AG09309 (cell line): ENCODE measurements around the gene MCF2L2.

ENCODE experiments used
- DNase-seq: peaks from one replicate; pipeline ENCODE4 v3.0.0-alpha.2; 2010; ENCODE audit warnings: low read depth
- H3K4me3 ChIP-seq: 2 replicates; pipeline ENCODE4 v1.5.1; 2011; ENCODE audit warnings: mild to moderate bottlenecking, low read depth, low read length, moderate library complexity; ENCODE audit not compliant: control insufficient read depth
- CTCF ChIP-seq: IDR thresholded peaks from 2 replicates; pipeline ENCODE4 v1.5.1; 2011; ENCODE audit warnings: mild to moderate bottlenecking, low read depth, low read length, inconsistent platforms; ENCODE audit not compliant: insufficient read depth, control insufficient read depth; ENCODE audit errors: missing control alignments

Gene MCF2L2

GRCh38 chr3:183318877-183319276 lies 109.5 kb downstream of the MCF2L2 start:
- H3K4me3 ChIP-seq: no peak overlapping the region
- no peak for DNase-seq
- no peak for TF ChIP-seq CTCF

- no peak overlapping the region for H3K4me3 ChIP-seq
- DNase-seq: no peak
- TF ChIP-seq CTCF: no peak
These were observed 110.2 kb downstream of the MCF2L2 start for GRCh38 chr3:183317886-183318865.

- H3K4me3 ChIP-seq: no peak overlapping the region
- DNase-seq: no peak
- TF ChIP-seq CTCF: no peak
These were observed 111.1 kb downstream of the MCF2L2 start for GRCh38 chr3:183317271-183317670.

GRCh38 chr3:183315739-183316138 lies 112.7 kb downstream of the MCF2L2 start:
- no peak overlapping the region for H3K4me3 ChIP-seq
- DNase-seq: no peak
- no peak for TF ChIP-seq CTCF

- DNase-seq: no peak
- H3K4me3 ChIP-seq: no peak overlapping the region
- no peak for TF ChIP-seq CTCF
These were observed 114.7 kb downstream of the MCF2L2 start for GRCh38 chr3:183313764-183314163.

- no peak overlapping the region for H3K4me3 ChIP-seq
- no peak for TF ChIP-seq CTCF
- DNase-seq: no peak
These were observed 115.1 kb downstream of the MCF2L2 start for GRCh38 chr3:183313351-183313750.
